ENCODE measurements around the gene KCNMA1.

Gene KCNMA1

GRCh38 chr10:77507291-77507880 is 130.2 kb downstream of the KCNMA1 start:
- DNase-seq (ENCODE audit: low read depth): no peak

DNA sequence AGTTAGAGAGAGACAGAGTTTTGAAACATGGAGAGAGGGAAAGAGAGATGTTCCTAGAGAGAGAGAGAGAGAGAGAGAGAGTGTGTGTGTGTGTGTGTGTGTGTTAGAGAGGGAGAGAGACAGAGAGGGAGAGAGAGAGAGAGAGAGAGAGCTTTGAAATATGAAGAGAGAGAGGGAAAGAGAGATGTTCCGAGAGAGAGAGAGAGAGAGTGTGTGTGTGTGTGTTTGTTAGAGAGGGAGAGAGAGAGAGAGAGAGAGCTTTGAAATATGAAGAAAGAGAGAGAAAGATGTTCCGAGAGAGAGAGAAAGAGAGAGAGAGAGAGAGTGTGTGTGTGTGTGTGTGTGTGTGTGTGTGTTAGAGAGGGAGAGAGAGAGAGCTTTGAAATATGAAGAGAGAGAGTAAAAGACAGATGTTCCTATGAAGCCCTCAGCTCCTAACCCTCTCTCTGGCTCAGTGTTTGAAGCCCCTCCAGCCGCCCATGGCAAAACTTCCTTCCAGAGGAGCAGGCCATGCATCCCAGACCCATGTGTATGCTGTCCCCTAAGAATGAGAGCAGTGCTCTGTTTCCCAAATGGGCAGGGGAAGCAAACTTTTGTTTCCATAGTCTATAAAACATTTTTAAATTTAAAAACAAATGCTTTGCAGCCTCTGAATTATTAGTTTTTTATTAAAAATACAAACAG is 130.9 kb downstream of the KCNMA1 start:
- DNase-seq (ENCODE audit: low read depth): no peak

GRCh38 chr10:77505431-77506334 is 131.9 kb downstream of the KCNMA1 start:
- peak; percentile 85 for DNase-seq (ENCODE audit: low read depth)

DNA sequence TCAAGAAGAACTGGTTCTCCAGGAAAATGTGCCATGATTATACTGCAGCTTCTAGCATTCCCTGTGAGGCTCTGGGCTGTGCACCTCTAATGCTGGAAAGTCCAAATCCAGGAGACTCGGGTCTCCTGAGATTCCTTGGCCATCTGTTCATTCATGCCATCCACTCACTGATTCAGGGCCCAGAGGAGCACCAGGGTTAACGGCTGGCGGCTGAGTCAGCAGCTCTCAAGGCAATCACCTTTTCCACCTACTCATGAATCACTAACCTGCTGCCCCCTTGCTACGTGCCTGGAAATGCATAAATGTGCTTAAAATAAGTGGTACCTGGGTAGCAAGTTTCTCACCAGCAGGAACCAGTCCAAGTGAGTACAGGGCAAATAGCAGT is 132.7 kb downstream of the KCNMA1 start:
- no peak for DNase-seq (ENCODE audit: low read depth)

DNA sequence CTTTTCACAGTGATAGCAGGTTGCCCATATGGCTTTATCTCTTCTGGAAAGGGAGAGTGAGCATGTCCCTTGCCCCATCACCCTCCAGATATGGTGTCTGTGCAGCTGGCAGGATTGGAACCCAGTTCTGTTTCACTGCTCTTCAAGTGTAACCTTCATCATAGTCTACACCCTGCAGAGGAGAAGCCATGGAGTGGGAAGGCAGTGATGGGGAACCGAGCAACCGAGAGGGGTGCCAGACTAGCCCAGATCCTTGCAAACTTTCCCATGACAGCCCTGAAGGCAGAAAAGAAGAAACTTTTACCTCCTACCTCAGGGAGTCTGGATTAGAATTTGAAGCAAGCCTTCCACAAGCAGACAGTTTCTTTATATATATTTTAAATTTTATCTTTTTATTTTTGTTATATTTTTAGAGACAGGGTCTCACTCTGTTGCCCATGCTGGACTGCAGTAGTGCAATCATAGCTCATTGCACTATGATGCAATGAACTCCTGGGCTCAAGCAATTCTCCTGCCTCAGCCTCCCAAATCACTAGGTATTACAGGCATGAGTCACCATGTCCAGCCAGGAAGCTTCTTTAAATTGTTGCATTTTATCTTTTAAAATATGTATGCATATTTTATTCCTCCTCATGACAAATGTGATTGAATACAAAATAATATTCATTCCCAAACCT is 133.3 kb downstream of the KCNMA1 start:
- no peak for DNase-seq (ENCODE audit: low read depth)

DNA sequence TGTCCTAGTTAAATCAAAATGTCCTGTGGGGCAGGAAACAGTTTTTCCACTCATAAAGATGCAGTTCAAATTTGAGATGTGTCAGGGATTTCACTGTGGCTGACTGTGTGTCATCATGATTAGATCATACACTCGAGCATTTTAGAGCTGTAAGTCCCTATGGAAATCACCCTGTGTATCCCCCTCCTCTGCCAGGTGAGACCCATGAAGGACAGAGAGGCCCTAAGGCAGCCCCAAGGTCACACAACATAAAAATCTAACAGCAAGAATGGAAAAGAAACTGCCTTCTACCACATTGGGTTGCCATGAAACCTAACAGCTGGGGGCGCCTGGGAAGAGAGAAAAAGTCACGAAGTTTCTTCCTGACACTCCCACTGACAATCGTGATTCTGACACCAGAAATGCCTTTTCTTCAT is 135.8 kb downstream of the KCNMA1 start:
- no peak for DNase-seq (ENCODE audit: low read depth)

GRCh38 chr10:77501152-77501845 is 136.3 kb downstream of the KCNMA1 start:
- peak; percentile 83 for DNase-seq (ENCODE audit: low read depth)

DNA sequence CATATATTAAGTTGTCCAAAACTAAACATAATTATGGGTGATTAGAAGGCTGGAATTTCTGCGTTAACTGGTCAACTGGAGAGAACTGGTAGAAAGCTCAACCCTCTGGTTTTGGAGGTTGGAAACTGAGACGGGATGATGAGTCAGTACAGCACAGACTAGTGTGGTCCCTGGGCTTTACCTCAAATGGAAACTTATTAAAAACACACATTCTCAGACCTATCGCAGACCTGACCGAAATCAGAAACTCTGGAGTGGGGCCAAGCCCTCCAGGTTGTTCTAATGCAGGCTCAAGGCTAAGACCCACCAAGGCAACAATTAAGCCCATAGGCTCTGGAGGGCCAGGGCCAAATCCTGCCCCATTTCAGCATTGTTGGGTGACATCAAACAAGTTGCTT is 136.9 kb downstream of the KCNMA1 start:
- no peak for DNase-seq (ENCODE audit: low read depth)

GRCh38 chr10:77498829-77499228 is 138.8 kb downstream of the KCNMA1 start:
- DNase-seq (ENCODE audit: low read depth): no peak

DNA sequence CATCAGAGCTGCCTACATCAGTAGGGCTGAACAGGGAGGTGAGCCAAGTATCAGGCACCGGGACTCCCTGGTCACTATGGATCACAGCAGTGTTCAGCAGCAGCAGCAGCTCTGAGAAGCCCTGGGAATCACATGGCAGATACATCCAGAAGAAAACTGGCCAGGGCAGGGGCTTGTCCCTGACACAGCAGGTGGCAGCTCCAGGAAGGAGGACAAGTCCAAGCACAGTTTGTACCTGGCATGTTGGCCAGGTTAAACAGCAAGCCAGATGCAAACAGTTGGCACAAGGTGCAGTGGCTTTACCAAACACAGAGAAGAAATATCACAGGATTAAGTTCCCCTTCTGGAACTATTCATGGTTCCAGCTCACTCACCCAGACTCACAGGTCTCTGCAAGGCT is 139.4 kb downstream of the KCNMA1 start:
- no peak for DNase-seq (ENCODE audit: low read depth)

DNA sequence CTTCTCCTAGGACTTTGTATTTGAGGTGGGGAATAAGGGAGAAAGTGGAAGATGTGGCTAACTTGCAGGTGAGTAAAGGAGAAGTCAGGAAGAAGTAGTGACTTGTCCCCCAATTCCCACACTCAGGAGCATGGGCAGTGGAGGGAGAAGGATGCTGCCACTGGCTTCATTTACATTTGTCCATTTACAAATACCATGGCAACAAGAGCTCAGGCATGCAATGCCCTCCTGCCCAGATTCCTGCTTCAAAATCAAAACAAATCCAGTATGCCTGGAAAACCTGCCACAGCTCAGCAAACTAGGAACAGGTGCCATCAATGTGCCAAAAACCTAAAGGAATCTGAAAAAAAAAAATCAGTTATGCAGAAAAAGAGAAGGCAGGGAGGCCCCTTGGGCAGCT is 139.9 kb downstream of the KCNMA1 start:
- no peak for DNase-seq (ENCODE audit: low read depth)

DNA sequence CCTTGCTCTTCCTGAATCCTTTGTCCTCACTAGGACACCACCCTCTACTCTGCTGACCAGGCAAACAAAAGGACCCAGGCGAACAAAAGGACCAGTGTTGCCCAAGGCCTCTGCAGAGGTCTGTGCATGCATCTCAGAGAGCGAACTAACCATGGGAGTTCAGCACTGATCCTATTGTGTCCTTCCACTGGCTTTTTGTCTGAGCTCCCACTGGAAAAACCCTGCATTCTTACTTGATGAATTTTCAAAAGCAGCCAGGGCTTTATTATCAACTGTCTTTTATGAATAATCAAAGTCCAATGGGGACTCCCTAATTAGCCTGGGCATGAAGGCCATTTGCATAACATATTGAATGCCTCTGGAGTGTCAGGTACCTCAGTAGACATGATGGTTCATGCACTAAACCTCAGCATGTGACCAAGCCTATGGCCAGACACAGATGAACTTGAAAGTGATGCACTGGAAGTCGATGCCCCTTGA is 140.6 kb downstream of the KCNMA1 start:
- DNase-seq (ENCODE audit: low read depth): no peak

DNA sequence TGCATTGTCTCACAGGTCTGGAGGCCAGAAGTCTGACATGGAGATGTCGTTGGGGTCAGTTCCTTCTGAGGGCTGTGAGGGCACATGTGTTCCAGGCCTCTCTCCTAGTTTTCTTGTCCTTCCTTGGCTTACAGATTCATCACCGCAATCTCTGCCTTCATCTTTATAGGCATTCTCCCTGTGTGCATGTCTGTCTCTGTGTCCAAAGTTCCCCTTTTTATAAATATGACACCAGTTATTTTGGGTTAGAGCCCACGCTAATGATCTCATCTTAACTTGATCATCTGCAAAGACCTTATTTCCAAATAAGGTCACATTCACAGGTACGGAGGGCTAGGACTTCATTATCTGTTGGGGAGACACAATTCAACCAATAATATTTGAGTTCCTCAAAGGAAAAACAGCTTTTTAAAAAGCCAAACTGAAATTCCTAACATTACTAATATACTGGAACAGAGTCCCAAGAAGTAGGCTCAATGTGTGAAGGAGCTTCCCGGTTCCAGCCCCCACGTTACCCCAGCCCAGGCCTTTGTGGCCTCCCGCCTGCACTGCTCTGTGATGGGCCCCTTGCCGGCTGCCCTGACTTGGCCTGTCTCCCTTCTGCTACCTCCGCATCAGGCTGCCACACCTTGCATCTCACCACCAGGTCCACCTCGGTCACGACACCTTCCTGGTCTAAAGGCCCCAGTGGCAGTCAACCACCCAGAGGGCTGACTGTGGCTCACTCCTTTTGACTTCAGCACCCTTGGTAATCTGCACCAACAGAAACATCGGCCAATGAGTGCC is 142.7 kb downstream of the KCNMA1 start:
- DNase-seq (ENCODE audit: low read depth): no peak

DNA sequence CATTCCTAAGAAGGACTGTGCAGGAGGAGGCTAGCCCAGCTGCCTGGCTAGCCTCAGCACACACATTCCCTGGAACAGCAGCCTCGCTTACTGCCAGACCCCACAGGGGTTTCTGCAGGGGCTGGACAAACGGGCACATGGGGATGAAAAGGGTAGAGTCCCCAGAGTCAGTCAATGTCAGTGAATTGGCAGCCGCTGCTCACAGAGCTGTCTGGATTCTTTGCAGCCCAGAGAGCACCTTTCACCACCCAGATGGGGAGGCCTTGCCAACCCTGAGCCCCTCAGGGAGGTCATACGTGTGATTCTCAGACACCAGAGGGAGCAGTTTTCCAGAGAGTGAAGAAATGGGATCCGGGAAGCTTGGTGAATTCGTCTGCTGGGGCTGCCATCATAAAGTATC is 143.3 kb downstream of the KCNMA1 start:
- DNase-seq (ENCODE audit: low read depth): no peak

DNA sequence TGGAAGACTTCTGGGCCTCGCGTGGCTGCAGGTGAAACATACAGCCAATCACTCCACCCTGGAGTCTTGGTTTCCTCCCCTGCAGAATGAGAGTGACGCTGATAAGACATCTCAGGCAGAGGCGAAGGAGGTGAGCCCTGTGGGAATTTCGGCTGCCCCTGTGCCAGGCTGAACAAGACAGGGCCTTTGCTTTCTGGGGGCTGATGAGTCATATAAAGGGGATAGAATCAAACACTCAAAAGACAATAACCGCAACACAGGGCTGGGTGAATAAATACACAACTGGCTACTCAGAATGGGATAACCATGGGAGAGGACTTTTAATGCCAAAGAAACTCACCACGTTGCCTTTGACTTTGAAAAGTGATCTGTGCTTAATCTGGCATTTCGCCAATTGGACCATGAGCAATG is 143.8 kb downstream of the KCNMA1 start:
- no peak for DNase-seq (ENCODE audit: low read depth)

- DNase-seq (ENCODE audit: low read depth): no peak
Measured at GRCh38 chr10:77493239-77493806, 144.3 kb downstream of the KCNMA1 start.

GRCh38 chr10:77492368-77492994 is 145.1 kb downstream of the KCNMA1 start:
- DNase-seq (ENCODE audit: low read depth): no peak

DNA sequence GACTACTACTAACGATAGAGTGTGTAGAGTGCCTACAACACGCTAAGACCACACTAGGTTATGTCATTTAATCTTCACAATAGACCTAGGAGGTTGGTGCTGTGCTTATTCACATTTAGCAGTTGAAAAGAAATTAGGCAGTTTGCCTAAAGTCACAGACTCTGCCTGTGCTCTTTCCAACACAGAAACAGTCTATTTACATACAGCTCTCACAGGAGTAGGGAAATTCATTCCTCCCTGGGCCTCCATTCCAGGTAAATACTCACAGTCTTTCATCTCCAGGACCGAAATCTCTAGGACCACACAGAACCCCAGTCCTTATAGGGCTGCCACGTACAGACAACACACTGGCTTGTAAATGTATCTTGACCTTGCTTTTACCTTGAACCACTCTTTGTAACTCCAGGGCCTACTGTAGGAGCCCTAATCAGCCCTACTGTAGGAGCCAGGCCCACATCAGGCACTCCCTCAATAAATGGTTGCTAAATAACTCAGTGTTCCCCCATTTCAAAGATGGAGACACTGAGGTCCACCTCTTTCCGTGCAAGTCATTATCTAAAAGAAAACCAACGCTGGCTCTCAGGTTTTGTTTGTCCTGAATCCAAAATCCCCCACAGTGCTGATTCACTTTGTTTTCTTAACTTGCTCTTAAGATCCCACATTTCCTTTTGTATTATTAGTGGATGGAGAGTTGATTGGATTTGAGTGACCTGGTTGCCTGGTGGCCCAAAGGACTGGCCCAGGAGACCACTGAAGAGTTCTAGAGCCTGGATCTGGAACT is 146.9 kb downstream of the KCNMA1 start:
- DNase-seq (ENCODE audit: low read depth): no peak

GRCh38 chr10:77486517-77486916 is 151.1 kb downstream of the KCNMA1 start:
- no peak for DNase-seq (ENCODE audit: low read depth)

Data from GM04504 (cell line).